SU-DHL-6 (cell line): Measurements from ENCODE around the gene ZDHHC18.
"Not testable (repeated sequence)": the region's sequence is repeated elsewhere in the genome, so short reads cannot be mapped to it uniquely, and the experiment has no call there.

Source experiments
- H2AFZ ChIP-seq: fragments of 200-600 bp; sonication (generic); 2 replicates; pipeline ENCODE4 v1.6.1; 2014; ENCODE audit warnings: low read depth, mild to moderate bottlenecking, moderate library complexity, mixed read lengths, antibody characterized with exemption, low read length; ENCODE audit not compliant: severe bottlenecking
- H3F3A ChIP-seq: fragments of 200-600 bp; shearing (Covaris generic); 2 replicates; pipeline ENCODE4 v1.6.0; 2016; ENCODE audit warnings: antibody characterized with exemption, mild to moderate bottlenecking; ENCODE audit not compliant: insufficient read depth
- H3K27ac ChIP-seq: fragments of 200-600 bp; sonication (generic); 2 replicates; pipeline ENCODE4 v1.5.1; 2016; ENCODE audit warnings: low read depth, mild to moderate bottlenecking, low read length, moderate library complexity, mixed read lengths
- H3K27me3 ChIP-seq: fragments of 200-600 bp; sonication (generic), shearing (Covaris generic); 2 replicates; pipeline ENCODE4 v1.6.0; 2014; ENCODE audit warnings: mild to moderate bottlenecking, low read length
- H3K36me3 ChIP-seq: fragments of 200-600 bp; sonication (generic); 2 replicates; pipeline ENCODE4 v1.6.1; 2014; ENCODE audit warnings: mild to moderate bottlenecking, low read length, mixed read lengths
- H3K4me2 ChIP-seq: fragments of 300-600, 200-600 bp; shearing (Covaris generic), sonication (generic); 2 replicates; pipeline ENCODE4 v1.6.0; 2014; ENCODE audit warnings: low read length, low read depth, mild to moderate bottlenecking; ENCODE audit not compliant: poor library complexity, severe bottlenecking
- H3K4me3 ChIP-seq: fragments of 200-600 bp; sonication (generic); 2 replicates; pipeline ENCODE4 v1.5.1; 2014; ENCODE audit warnings: antibody characterized with exemption, low read length, mild to moderate bottlenecking, mixed read lengths; ENCODE audit not compliant: insufficient read depth, poor library complexity, severe bottlenecking
- H3K79me2 ChIP-seq: fragments of 200-600 bp; sonication (generic); 2 replicates; pipeline ENCODE4 v1.6.1; 2014; ENCODE audit warnings: mild to moderate bottlenecking, low read length, moderate library complexity; ENCODE audit not compliant: insufficient read depth
- H3K9ac ChIP-seq: fragments of 200-600 bp; sonication (generic); 2 replicates; pipeline ENCODE4 v1.7.0; 2014; ENCODE audit warnings: mild to moderate bottlenecking, low read length
- H3K9me2 ChIP-seq: fragments of 200-600 bp; sonication (generic); replicated peaks from 2 replicates; pipeline ENCODE4 v1.6.1; 2014; ENCODE audit warnings: low read length; ENCODE audit not compliant: insufficient read depth
- H3K9me3 ChIP-seq: fragments of 200-600 bp; sonication (generic); 2 replicates; pipeline ENCODE4 v1.6.1; 2014; ENCODE audit warnings: low read length, mixed read lengths; ENCODE audit not compliant: insufficient read depth
- H4K20me1 ChIP-seq: fragments of 200-600 bp; sonication (generic); 2 replicates; pipeline ENCODE4 v1.6.1; 2014; ENCODE audit warnings: low read depth, mild to moderate bottlenecking, antibody characterized with exemption, low read length, moderate library complexity, mixed read lengths
- EZH2phosphoT487 ChIP-seq: fragments of 200-600 bp; sonication (generic), shearing (Covaris generic); conservative IDR thresholded peaks from 2 replicates; pipeline ENCODE4 v1.6.1; 2018; ENCODE audit warnings: mild to moderate bottlenecking, antibody characterized with exemption, low read length, moderate library complexity, mixed read lengths
- TF ChIP-seq, protein P1 (sequence below): fragments of 200-600 bp; sonication (generic); IDR thresholded peaks from one replicate; pipeline ENCODE4 v1.5.1; 2017; ENCODE audit warnings: antibody characterized with exemption, mild to moderate bottlenecking, low read length, moderate library complexity; ENCODE audit not compliant: insufficient read depth, poor library complexity, severe bottlenecking

Gene ZDHHC18

DNA sequence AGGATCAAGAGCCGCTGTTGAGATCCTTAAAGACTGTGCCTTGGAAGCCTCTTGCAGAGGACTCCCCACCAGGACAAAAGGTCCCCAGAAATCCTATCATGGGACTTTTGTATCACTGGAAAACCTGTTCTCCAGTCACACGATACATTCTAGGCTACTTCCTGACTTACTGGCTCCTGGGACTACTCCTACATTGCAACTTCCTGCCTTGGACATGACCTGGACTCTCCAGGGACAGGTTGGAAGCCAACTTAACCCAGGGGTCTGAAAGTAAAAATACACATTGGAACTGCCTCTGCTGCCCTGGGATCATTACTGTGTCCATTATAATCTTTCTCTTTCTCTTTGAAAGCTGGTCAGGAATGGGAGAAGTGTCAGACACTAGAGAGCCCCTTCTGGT, 28.9 kb upstream of the ZDHHC18 start:
- TF ChIP-seq, protein P1, sequence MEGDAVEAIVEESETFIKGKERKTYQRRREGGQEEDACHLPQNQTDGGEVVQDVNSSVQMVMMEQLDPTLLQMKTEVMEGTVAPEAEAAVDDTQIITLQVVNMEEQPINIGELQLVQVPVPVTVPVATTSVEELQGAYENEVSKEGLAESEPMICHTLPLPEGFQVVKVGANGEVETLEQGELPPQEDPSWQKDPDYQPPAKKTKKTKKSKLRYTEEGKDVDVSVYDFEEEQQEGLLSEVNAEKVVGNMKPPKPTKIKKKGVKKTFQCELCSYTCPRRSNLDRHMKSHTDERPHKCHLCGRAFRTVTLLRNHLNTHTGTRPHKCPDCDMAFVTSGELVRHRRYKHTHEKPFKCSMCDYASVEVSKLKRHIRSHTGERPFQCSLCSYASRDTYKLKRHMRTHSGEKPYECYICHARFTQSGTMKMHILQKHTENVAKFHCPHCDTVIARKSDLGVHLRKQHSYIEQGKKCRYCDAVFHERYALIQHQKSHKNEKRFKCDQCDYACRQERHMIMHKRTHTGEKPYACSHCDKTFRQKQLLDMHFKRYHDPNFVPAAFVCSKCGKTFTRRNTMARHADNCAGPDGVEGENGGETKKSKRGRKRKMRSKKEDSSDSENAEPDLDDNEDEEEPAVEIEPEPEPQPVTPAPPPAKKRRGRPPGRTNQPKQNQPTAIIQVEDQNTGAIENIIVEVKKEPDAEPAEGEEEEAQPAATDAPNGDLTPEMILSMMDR: no peak
- TF ChIP-seq EZH2phosphoT487: no peak
- H3K9me2 ChIP-seq: no peaks in the 10 kb centered on the region
- H3K36me3 ChIP-seq: no peaks in the 10 kb centered on the region
- no peak overlapping the region for H2AFZ ChIP-seq
- no peak overlapping the region for H3K27ac ChIP-seq
- H3K9ac ChIP-seq: no peak overlapping the region
- no peak overlapping the region for H3K4me2 ChIP-seq
- no peaks in the 10 kb centered on the region for H3K79me2 ChIP-seq
- no peaks in the 10 kb centered on the region for H3K27me3 ChIP-seq
- H3F3A ChIP-seq: no peaks in the 10 kb centered on the region
- no peak overlapping the region for H3K4me3 ChIP-seq
- H4K20me1 ChIP-seq: no peaks in the 10 kb centered on the region
- H3K9me3 ChIP-seq: no peaks in the 10 kb centered on the region

GRCh38 chr1:26799479-26800142, 26.9 kb upstream of the ZDHHC18 start:
- H3K9ac ChIP-seq: no peak overlapping the region
- no peak overlapping the region for H3K27ac ChIP-seq
- H3K4me3 ChIP-seq: no peak overlapping the region
- TF ChIP-seq EZH2phosphoT487: no peak
- TF ChIP-seq, protein P1: no peak
- H3K9me2 ChIP-seq: no peaks in the 10 kb centered on the region
- no peaks in the 10 kb centered on the region for H3F3A ChIP-seq
- no peaks in the 10 kb centered on the region for H3K9me3 ChIP-seq
- no peaks in the 10 kb centered on the region for H4K20me1 ChIP-seq
- no peak overlapping the region for H3K4me2 ChIP-seq
- no peaks in the 10 kb centered on the region for H3K79me2 ChIP-seq
- H3K27me3 ChIP-seq: no peaks in the 10 kb centered on the region
- no peaks in the 10 kb centered on the region for H3K36me3 ChIP-seq
- no peak overlapping the region for H2AFZ ChIP-seq

DNA sequence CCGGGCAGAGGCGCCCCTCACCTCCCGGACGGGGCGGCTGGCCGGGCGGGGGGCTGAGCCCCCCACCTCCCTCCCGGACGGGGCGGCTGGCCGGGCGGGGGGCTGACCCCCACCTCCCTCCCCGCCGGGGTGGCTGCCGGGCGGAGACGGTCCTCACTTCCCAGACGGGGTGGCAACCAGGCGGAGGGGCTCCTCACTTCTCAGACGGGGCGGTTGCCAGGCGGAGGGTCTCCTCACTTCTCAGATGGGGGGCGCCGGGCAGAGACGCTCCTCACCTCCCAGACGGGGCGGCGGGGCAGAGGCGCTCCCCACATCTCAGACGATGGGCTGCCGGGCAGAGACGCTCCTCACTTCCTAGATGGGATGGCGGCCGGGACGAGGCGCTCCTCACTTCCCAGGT, 22.6 kb upstream of the ZDHHC18 start:
- H3K9me3 ChIP-seq, H3K4me3 ChIP-seq: not testable (repeated sequence)

GRCh38 chr1:26810105-26810504, 16.4 kb upstream of the ZDHHC18 start:
- not testable (repeated sequence) for H3K4me2 ChIP-seq, H3F3A ChIP-seq, H3K9me2 ChIP-seq, H3K9me3 ChIP-seq, H3K27ac ChIP-seq, H3K36me3 ChIP-seq, H3K79me2 ChIP-seq, H2AFZ ChIP-seq, H3K27me3 ChIP-seq, H3K9ac ChIP-seq, H4K20me1 ChIP-seq, H3K4me3 ChIP-seq
- TF ChIP-seq, protein P1: peak; percentile 65

More for the DNA sequence above, 22.6 kb upstream of the ZDHHC18 start:
- H3K36me3 ChIP-seq, H3K27me3 ChIP-seq, H3K79me2 ChIP-seq, H3K27ac ChIP-seq, H4K20me1 ChIP-seq, H3K9me2 ChIP-seq, H3K4me2 ChIP-seq, H3F3A ChIP-seq, H3K9ac ChIP-seq, H2AFZ ChIP-seq: not testable (repeated sequence)
